ENCODE results near the gene SLC2A13. TPM values are rescaled to one million over a fixed set of nuclear protein-coding genes. Genes with fewer than 3 reads are reported as not detected.

SLC2A13 gene
- total RNA-seq, 4 donors from 2014 or later, result 9.2 to 15.2 (median 13.9) TPM

GRCh38 chr12:40093512-40093911, 12.4 kb downstream of the SLC2A13 start:
- no peak for DNase-seq (ENCODE audit: low spot score in 2 of 2)
- TF ChIP-seq CTCF (IDR thresholded peaks at IDR 0.05) (no peak), POLR2A (IDR thresholded peaks at IDR 0.05) (no peak)
- WGBS, 2 donors, result 85 to 93% methylated on average over 4 of the region's 4 CpGs
- H3K4me3 ChIP-seq (ENCODE audit: low read depth, poor library complexity, severe bottlenecking), result no peak overlapping the region
- intact Hi-C loops (cut with DNase I; ENCODE audit: low total_unique reads), result no loop called here

GRCh38 chr12:40086471-40086870, 19.4 kb downstream of the SLC2A13 start:
- TF ChIP-seq POLR2A (IDR thresholded peaks at IDR 0.05) (no peak), CTCF (IDR thresholded peaks at IDR 0.05) (no peak)
- no peak overlapping the region for H3K4me3 ChIP-seq (ENCODE audit: low read depth, poor library complexity, severe bottlenecking)
- DNase-seq (ENCODE audit: low spot score in 2 of 2), result no peak
- intact Hi-C loops (cut with DNase I; ENCODE audit: low total_unique reads), result no loop called here
- WGBS, 2 donors, result 89 to 90% methylated on average over 4 of the region's 4 CpGs

- DNase-seq (ENCODE audit: low spot score in 2 of 2), result no peak
- intact Hi-C loops (cut with DNase I; ENCODE audit: low total_unique reads), result no loop called here
- TF ChIP-seq CTCF (IDR thresholded peaks at IDR 0.05), result no peak
- no peak for TF ChIP-seq POLR2A (IDR thresholded peaks at IDR 0.05)
- WGBS, 2 donors, result 77 to 80% methylated on average over 2 of the region's 2 CpGs
- no peak overlapping the region for H3K4me3 ChIP-seq (ENCODE audit: low read depth, poor library complexity, severe bottlenecking)
Measured at GRCh38 chr12:40078266-40078665, 27.6 kb downstream of the SLC2A13 start.

- DNase-seq (ENCODE audit: low spot score in 2 of 2), result no peak
- no peak overlapping the region for H3K4me3 ChIP-seq (ENCODE audit: low read depth, poor library complexity, severe bottlenecking)
- TF ChIP-seq POLR2A (IDR thresholded peaks at IDR 0.05) (no peak), CTCF (IDR thresholded peaks at IDR 0.05) (no peak)
- intact Hi-C loops (cut with DNase I; ENCODE audit: low total_unique reads), result no loop called here
Measured at GRCh38 chr12:40075458-40075857, 30.4 kb downstream of the SLC2A13 start.

GRCh38 chr12:40068416-40068815, 37.5 kb downstream of the SLC2A13 start:
- H3K4me3 ChIP-seq (ENCODE audit: low read depth, poor library complexity, severe bottlenecking), result no peak overlapping the region
- intact Hi-C loops (cut with DNase I; ENCODE audit: low total_unique reads), result no loop called here
- 86 to 88% methylated on average over 2 of the region's 2 CpGs for WGBS, 2 donors
- TF ChIP-seq POLR2A (IDR thresholded peaks at IDR 0.05) (no peak), CTCF (IDR thresholded peaks at IDR 0.05) (no peak)
- DNase-seq (ENCODE audit: low spot score in 2 of 2), result no peak

GRCh38 chr12:40065636-40066035, 40.2 kb downstream of the SLC2A13 start:
- WGBS, 2 donors, result 33 to 48% methylated on average over 1 of the region's 1 CpG
- intact Hi-C loops (cut with DNase I; ENCODE audit: low total_unique reads), result no loop called here
- H3K4me3 ChIP-seq (ENCODE audit: low read depth, poor library complexity, severe bottlenecking), result no peak overlapping the region
- TF ChIP-seq POLR2A (IDR thresholded peaks at IDR 0.05) (no peak), CTCF (IDR thresholded peaks at IDR 0.05) (no peak)
- DNase-seq (ENCODE audit: low spot score in 2 of 2), result no peak

Measured in lower leg skin (tissue), 4 donors.